Osteoblast (primary cell): ENCODE results near the gene MMP28. TPM values are rescaled to one million over a fixed set of nuclear protein-coding genes. Genes with fewer than 3 reads are reported as not detected.

Experiments used
- DNase-seq: peaks from one replicate; pipeline ENCODE4 v3.0.0; 2011; ENCODE audit warnings: low spot score, mixed read lengths; ENCODE audit not compliant: insufficient read length; ENCODE audit errors: missing footprints
- H2AFZ ChIP-seq: 2 replicates; pipeline ENCODE4 v1.6.0; 2011; ENCODE audit warnings: mild to moderate bottlenecking, low read length
- H3K27ac ChIP-seq: 2 replicates; pipeline ENCODE4 v1.5.1; 2011; ENCODE audit warnings: mild to moderate bottlenecking, low read depth, low read length, moderate library complexity
- H3K27me3 ChIP-seq: 2 replicates; pipeline ENCODE4 v1.6.0; 2012; ENCODE audit warnings: mild to moderate bottlenecking, control low read depth, inconsistent platforms, low read length, moderate library complexity; ENCODE audit not compliant: insufficient read depth
- H3K36me3 ChIP-seq: 2 replicates; pipeline ENCODE4 v1.5.1; 2011; ENCODE audit warnings: mild to moderate bottlenecking, low read length, control low read depth, moderate library complexity; ENCODE audit not compliant: insufficient read depth
- H3K4me1 ChIP-seq: 2 replicates; pipeline ENCODE4 v1.5.1; 2011; ENCODE audit warnings: mild to moderate bottlenecking, low read length, control low read depth, moderate library complexity; ENCODE audit not compliant: insufficient read depth
- H3K4me2 ChIP-seq: 2 replicates; pipeline ENCODE4 v1.6.0; 2011; ENCODE audit warnings: mild to moderate bottlenecking, low read length; ENCODE audit not compliant: insufficient read depth
- H3K4me3 ChIP-seq: fragments of 200-600 bp; sonication (generic); 3 replicates; pipeline ENCODE4 v1.5.1; 2012; ENCODE audit warnings: mild to moderate bottlenecking, low read length, inconsistent platforms; ENCODE audit not compliant: insufficient read depth
- H3K79me2 ChIP-seq: 2 replicates; pipeline ENCODE4 v1.6.0; 2012; ENCODE audit warnings: mild to moderate bottlenecking, low read length, control low read depth, inconsistent platforms; ENCODE audit not compliant: insufficient read depth
- H3K9me3 ChIP-seq: 2 replicates; pipeline ENCODE4 v1.5.1; 2011; ENCODE audit warnings: low read depth, low read length, control low read depth
- H4K20me1 ChIP-seq: 2 replicates; pipeline ENCODE4 v1.6.0; 2012; ENCODE audit warnings: mild to moderate bottlenecking, low read length, control low read depth; ENCODE audit not compliant: insufficient read depth
- total RNA-seq: library from RNA; depleted of rRNA; stranded (reverse); fragments of >200 nt; gene quantifications from 2 replicates; pipeline ENCODE4 v1.2.3, GENCODE V29; 2012
- TF ChIP-seq, protein P1 (sequence below): IDR thresholded peaks from 2 replicates; pipeline ENCODE4 v1.5.1; 2011; ENCODE audit warnings: mild to moderate bottlenecking, low read depth, low read length, moderate library complexity; ENCODE audit errors: extremely low read depth

Gene MMP28
- total RNA-seq, 1 donor = 1.8 TPM

DNA sequence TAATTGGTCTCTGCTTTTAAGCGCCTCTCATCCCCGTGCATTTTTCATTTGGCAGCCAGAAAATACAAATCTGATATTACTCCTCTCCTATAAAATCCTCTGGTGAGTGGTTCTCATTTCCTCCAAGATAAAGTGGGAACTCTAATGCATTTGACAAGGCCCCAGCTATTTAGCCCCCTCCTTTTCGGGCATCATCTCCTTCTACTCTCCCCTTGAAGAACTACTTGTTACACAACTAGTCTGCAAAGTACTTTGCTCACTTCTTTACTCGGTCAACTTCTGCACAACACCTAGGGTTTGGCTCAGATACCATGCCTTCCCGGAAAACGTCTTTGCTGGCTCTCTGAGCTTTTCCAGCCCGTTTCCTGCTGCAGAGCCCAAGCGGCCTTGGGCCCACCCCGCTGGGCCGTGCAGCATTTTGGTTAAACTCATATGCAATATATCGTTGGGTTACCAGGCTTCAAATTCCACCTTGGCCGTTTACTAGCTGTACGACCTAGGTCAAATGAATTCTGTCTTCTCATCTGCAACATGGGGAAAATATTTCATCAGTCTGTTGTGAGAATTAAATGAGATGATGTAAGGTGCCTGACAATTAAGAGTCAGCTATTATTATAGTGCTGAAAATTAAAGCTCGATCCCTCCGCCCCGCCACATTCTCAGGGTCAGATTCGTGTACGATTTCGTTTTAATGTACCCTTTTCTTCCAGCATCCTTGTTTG lies 13.0 kb upstream of the MMP28 start:
- Histone ChIP-seq H3K9me3 (no peaks in the 10 kb centered on the region), H2AFZ (peak overlapping the region; percentile 96), H3K79me2 (peaks cover 41% of the 10 kb centered on the region), H4K20me1 (peaks cover 24% of the 10 kb centered on the region), H3K4me2 (peak overlapping the region; percentile 95), H3K4me1 (peaks cover 39% of the 10 kb centered on the region), H3K4me3 (peak overlapping the region; percentile 93), H3K36me3 (no peaks in the 10 kb centered on the region), H3K27me3 (no peaks in the 10 kb centered on the region), H3K27ac (peak overlapping the region; percentile 99)
- DNase-seq = no peak
- TF ChIP-seq, protein P1, sequence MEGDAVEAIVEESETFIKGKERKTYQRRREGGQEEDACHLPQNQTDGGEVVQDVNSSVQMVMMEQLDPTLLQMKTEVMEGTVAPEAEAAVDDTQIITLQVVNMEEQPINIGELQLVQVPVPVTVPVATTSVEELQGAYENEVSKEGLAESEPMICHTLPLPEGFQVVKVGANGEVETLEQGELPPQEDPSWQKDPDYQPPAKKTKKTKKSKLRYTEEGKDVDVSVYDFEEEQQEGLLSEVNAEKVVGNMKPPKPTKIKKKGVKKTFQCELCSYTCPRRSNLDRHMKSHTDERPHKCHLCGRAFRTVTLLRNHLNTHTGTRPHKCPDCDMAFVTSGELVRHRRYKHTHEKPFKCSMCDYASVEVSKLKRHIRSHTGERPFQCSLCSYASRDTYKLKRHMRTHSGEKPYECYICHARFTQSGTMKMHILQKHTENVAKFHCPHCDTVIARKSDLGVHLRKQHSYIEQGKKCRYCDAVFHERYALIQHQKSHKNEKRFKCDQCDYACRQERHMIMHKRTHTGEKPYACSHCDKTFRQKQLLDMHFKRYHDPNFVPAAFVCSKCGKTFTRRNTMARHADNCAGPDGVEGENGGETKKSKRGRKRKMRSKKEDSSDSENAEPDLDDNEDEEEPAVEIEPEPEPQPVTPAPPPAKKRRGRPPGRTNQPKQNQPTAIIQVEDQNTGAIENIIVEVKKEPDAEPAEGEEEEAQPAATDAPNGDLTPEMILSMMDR = no peak

DNA sequence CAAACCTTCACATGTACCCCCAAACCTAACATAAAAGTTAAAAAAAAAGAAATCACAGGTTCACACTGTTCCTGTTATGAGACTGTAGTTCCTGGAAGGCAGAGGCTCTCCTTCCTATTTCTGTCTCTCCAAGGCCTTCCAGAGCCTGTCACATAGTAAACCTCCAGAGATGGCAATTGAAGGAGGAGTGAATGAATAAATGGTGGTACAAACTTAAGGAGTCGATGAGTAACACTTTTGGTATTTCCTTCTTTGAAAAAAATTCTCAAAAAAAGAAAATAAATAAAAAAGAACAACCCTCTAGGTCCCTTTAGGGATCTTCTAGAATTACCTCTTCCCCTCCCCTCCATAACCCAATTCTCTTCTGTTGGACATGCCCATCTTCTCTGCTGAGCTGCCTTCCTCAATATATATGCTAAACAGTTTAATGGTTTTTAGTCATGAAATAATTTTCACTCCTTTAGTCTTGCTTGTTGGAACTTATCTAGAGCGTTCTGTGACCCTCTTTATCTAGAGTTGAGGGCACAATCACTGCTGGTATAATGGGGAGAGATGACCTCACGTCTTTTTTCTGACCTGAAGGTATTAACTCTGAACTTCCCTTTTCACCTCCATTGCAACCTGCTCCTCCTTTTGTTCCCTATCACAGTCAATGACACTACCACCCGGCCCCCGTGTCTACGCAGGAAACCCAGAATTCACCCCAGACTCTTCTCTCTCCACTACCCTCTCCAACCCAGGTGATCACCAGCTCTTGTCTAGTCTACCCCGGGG lies 12.1 kb upstream of the MMP28 start:
- Histone ChIP-seq H2AFZ (peak overlapping the region; percentile 36), H4K20me1 (peaks cover 20% of the 10 kb centered on the region), H3K9me3 (no peaks in the 10 kb centered on the region), H3K79me2 (peaks cover 33% of the 10 kb centered on the region), H3K36me3 (no peaks in the 10 kb centered on the region), H3K4me3 (no peak overlapping the region), H3K27ac (peak overlapping the region; percentile 20), H3K27me3 (no peaks in the 10 kb centered on the region), H3K4me2 (no peak overlapping the region), H3K4me1 (peaks cover 39% of the 10 kb centered on the region)
- peak; percentile 72 for DNase-seq
- TF ChIP-seq, protein P1 = no peak

DNA sequence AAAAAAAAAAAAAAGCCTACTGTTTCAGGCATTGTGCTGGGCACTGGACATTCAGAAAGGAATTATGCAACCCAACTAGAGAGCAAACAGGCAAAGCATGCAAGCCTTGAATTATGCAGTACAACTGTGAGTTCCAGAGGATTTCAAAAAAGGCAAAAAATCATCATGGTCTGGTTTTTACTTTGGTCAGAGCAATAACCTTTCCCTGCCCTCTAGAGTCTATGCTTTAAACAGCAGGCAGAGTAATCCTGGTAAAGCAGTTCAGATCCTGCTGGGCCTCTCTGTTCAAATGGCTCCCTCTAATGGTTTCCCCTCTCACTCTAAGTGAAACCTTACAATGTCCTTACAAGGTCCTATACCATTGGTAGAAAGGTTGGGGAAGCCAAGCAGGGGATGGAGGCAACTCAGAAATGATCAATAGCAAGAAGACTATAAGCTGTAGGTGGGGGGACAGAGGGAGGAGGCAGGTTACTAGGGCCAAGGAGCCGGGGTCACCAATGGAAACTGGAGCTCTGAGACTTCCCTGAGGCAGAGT lies 9.3 kb upstream of the MMP28 start:
- Histone ChIP-seq H4K20me1 (no peaks in the 10 kb centered on the region), H3K9me3 (no peaks in the 10 kb centered on the region), H3K79me2 (peaks cover 4% of the 10 kb centered on the region), H3K36me3 (no peaks in the 10 kb centered on the region), H3K27me3 (peaks cover 4% of the 10 kb centered on the region), H3K27ac (no peak overlapping the region), H3K4me3 (no peak overlapping the region), H3K4me2 (no peak overlapping the region), H3K4me1 (peaks cover 21% of the 10 kb centered on the region), H2AFZ (no peak overlapping the region)
- DNase-seq = peak; percentile 98
- TF ChIP-seq, protein P1 = peak; percentile 100
